ENCODE results near the gene LRCH1. TPM values are rescaled to one million over a fixed set of nuclear protein-coding genes. Genes with fewer than 3 reads are reported as not detected.

Gene LRCH1
- total and polyA plus RNA-seq, 2 experiments from 2014 or later = 3.9 to 9.2 TPM

DNA sequence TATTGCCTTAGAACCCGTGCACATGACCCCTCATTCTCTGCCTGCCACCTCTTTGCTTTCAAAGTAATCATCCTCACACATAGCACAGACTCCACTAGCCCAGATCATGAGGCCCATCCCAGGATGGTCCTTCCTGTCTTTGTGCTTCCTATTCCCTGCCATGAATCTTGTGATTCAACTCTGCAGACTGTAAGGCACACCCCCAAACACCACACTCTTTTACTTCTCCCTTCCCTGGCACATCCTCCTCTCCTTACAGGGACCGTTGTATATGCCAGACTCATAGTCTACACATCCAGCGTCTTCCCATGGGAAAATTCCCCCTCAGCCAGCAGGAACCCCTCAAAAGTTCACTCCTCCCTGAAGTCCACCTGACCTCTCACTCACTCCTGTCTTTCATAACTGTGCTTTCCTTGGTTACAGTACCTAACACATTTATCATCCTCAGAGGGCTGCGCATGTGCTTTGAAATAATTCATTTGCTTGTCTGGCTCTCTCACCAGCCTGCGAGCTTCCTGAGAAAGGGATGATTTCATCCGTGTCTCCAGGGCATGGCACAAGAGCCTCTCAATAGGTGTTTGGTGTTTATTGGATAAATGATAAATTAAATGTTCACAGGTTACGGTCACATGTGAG is 26.8 kb upstream of the LRCH1 start:
- Histone ChIP-seq H3F3A (replicated peaks; ENCODE audit: low read depth) (no peaks in the 10 kb centered on the region), H3K36me3 (ENCODE audit: insufficient read depth) (no peaks in the 10 kb centered on the region), H3K27ac (ENCODE audit: low read depth) (no peak overlapping the region), H3K4me3 (no peak overlapping the region), H3K79me2 (replicated peaks; ENCODE audit: insufficient read depth) (no peaks in the 10 kb centered on the region), H3K9me2 (ENCODE audit: insufficient read depth) (no peaks in the 10 kb centered on the region), H3K4me1 (ENCODE audit: insufficient read depth) (no peaks in the 10 kb centered on the region), H4K20me1 (replicated peaks; ENCODE audit: insufficient read depth) (no peaks in the 10 kb centered on the region), H3K4me2 (no peak overlapping the region), H3K27me3 (ENCODE audit: insufficient read depth) (no peaks in the 10 kb centered on the region), H2AFZ (0 out of 2 replicates have a peak overlapping the region, but pooled peaks have one; percentile 47)
- H3K4me3 Mint-ChIP-seq = no peak overlapping the region
- TF ChIP-seq, protein P1, sequence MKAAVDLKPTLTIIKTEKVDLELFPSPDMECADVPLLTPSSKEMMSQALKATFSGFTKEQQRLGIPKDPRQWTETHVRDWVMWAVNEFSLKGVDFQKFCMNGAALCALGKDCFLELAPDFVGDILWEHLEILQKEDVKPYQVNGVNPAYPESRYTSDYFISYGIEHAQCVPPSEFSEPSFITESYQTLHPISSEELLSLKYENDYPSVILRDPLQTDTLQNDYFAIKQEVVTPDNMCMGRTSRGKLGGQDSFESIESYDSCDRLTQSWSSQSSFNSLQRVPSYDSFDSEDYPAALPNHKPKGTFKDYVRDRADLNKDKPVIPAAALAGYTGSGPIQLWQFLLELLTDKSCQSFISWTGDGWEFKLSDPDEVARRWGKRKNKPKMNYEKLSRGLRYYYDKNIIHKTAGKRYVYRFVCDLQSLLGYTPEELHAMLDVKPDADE (IDR thresholded peaks at IDR 0.05) = no peak
- TF ChIP-seq JUNB (IDR thresholded peaks at IDR 0.05; ENCODE audit: unreplicated experiment) = no peak
- TF ChIP-seq, protein P2, sequence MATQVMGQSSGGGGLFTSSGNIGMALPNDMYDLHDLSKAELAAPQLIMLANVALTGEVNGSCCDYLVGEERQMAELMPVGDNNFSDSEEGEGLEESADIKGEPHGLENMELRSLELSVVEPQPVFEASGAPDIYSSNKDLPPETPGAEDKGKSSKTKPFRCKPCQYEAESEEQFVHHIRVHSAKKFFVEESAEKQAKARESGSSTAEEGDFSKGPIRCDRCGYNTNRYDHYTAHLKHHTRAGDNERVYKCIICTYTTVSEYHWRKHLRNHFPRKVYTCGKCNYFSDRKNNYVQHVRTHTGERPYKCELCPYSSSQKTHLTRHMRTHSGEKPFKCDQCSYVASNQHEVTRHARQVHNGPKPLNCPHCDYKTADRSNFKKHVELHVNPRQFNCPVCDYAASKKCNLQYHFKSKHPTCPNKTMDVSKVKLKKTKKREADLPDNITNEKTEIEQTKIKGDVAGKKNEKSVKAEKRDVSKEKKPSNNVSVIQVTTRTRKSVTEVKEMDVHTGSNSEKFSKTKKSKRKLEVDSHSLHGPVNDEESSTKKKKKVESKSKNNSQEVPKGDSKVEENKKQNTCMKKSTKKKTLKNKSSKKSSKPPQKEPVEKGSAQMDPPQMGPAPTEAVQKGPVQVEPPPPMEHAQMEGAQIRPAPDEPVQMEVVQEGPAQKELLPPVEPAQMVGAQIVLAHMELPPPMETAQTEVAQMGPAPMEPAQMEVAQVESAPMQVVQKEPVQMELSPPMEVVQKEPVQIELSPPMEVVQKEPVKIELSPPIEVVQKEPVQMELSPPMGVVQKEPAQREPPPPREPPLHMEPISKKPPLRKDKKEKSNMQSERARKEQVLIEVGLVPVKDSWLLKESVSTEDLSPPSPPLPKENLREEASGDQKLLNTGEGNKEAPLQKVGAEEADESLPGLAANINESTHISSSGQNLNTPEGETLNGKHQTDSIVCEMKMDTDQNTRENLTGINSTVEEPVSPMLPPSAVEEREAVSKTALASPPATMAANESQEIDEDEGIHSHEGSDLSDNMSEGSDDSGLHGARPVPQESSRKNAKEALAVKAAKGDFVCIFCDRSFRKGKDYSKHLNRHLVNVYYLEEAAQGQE (IDR thresholded peaks at IDR 0.05; ENCODE audit: unreplicated experiment) = no peak
- TF ChIP-seq, protein P3, sequence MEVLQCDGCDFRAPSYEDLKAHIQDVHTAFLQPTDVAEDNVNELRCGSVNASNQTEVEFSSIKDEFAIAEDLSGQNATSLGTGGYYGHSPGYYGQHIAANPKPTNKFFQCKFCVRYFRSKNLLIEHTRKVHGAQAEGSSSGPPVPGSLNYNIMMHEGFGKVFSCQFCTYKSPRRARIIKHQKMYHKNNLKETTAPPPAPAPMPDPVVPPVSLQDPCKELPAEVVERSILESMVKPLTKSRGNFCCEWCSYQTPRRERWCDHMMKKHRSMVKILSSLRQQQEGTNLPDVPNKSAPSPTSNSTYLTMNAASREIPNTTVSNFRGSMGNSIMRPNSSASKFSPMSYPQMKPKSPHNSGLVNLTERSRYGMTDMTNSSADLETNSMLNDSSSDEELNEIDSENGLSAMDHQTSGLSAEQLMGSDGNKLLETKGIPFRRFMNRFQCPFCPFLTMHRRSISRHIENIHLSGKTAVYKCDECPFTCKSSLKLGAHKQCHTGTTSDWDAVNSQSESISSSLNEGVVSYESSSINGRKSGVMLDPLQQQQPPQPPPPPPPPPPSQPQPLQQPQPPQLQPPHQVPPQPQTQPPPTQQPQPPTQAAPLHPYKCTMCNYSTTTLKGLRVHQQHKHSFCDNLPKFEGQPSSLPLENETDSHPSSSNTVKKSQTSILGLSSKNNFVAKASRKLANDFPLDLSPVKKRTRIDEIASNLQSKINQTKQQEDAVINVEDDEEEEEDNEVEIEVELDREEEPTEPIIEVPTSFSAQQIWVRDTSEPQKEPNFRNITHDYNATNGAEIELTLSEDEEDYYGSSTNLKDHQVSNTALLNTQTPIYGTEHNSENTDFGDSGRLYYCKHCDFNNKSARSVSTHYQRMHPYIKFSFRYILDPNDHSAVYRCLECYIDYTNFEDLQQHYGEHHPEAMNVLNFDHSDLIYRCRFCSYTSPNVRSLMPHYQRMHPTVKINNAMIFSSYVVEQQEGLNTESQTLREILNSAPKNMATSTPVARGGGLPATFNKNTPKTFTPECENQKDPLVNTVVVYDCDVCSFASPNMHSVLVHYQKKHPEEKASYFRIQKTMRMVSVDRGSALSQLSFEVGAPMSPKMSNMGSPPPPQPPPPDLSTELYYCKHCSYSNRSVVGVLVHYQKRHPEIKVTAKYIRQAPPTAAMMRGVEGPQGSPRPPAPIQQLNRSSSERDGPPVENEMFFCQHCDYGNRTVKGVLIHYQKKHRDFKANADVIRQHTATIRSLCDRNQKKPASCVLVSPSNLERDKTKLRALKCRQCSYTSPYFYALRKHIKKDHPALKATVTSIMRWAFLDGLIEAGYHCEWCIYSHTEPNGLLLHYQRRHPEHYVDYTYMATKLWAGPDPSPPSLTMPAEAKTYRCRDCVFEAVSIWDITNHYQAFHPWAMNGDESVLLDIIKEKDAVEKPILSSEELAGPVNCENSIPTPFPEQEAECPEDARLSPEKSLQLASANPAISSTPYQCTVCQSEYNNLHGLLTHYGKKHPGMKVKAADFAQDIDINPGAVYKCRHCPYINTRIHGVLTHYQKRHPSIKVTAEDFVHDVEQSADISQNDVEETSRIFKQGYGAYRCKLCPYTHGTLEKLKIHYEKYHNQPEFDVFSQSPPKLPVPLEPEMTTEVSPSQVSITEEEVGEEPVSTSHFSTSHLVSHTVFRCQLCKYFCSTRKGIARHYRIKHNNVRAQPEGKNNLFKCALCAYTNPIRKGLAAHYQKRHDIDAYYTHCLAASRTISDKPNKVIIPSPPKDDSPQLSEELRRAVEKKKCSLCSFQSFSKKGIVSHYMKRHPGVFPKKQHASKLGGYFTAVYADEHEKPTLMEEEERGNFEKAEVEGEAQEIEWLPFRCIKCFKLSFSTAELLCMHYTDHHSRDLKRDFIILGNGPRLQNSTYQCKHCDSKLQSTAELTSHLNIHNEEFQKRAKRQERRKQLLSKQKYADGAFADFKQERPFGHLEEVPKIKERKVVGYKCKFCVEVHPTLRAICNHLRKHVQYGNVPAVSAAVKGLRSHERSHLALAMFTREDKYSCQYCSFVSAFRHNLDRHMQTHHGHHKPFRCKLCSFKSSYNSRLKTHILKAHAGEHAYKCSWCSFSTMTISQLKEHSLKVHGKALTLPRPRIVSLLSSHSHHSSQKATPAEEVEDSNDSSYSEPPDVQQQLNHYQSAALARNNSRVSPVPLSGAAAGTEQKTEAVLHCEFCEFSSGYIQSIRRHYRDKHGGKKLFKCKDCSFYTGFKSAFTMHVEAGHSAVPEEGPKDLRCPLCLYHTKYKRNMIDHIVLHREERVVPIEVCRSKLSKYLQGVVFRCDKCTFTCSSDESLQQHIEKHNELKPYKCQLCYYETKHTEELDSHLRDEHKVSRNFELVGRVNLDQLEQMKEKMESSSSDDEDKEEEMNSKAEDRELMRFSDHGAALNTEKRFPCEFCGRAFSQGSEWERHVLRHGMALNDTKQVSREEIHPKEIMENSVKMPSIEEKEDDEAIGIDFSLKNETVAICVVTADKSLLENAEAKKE (CRISPR knock-in tag; IDR thresholded peaks at IDR 0.05) = no peak
- ATAC-seq (no peak), DNase-seq (ENCODE audit: low spot score) (no peak)
- peaks cover 4% of the 10 kb centered on the region; the same call in 1 of the 3 replicates for H3K9me3 Mint-ChIP-seq
- H3K36me3 Mint-ChIP-seq (ENCODE audit: low read depth) = no peaks in the 10 kb centered on the region
- H3K27me3 Mint-ChIP-seq (ENCODE audit: insufficient read depth, low read depth, poor library complexity) = peaks cover 10% of the 10 kb centered on the region
- H3K4me1 Mint-ChIP-seq = no peaks in the 10 kb centered on the region
- H3K27ac Mint-ChIP-seq = no peak overlapping the region
